CD8-positive, alpha-beta memory T cell (primary cell): Measurements from ENCODE around the gene TPD52L2. TPM values are rescaled to one million over a fixed set of nuclear protein-coding genes. Genes with fewer than 3 reads are reported as not detected.

Source experiments
- CTCF ChIA-PET: fragments of 350-600 bp; sonication (Branson Sonifier 250); formaldehyde crosslinking; loops from one replicate; lab custom pipeline; 2021; ENCODE audit warnings: antibody characterized with exemption; lab: Charles Lee
- POLR2A ChIA-PET: fragments of 350-600 bp; sonication (Branson Sonifier 250); formaldehyde crosslinking; loops from one replicate; lab custom pipeline; 2021; ENCODE audit warnings: antibody characterized with exemption; lab: Charles Lee
- DNase-seq, 5 donors: peaks; one replicate each; pipeline versions ENCODE4 v3.0.0 to v3.0.0-alpha.2; 2020 to 2022; ENCODE audit warnings: mixed read lengths in 1 of 5
- H3K27ac ChIP-seq: one replicate; pipeline ENCODE4 v1.7.0; 2013; ENCODE audit warnings: low read depth, mild to moderate bottlenecking, low read length, moderate library complexity
- H3K27me3 ChIP-seq: 2 replicates; pipeline ENCODE4 v1.7.0; 2013; ENCODE audit warnings: low read length, mild to moderate bottlenecking; ENCODE audit not compliant: insufficient read depth, poor library complexity, severe bottlenecking
- H3K36me3 ChIP-seq: 2 replicates; pipeline ENCODE4 v1.7.0; 2013; ENCODE audit warnings: mild to moderate bottlenecking, low read length, moderate library complexity; ENCODE audit not compliant: insufficient read depth
- H3K4me1 ChIP-seq: 2 replicates; pipeline ENCODE4 v1.7.0; 2013; ENCODE audit warnings: mild to moderate bottlenecking, low read length, moderate library complexity; ENCODE audit not compliant: insufficient read depth
- H3K4me3 ChIP-seq: 2 replicates; pipeline ENCODE4 v1.7.0; 2013; ENCODE audit warnings: mild to moderate bottlenecking, low read length
- H3K9me3 ChIP-seq: 2 replicates; pipeline ENCODE4 v1.7.0; 2013; ENCODE audit warnings: mild to moderate bottlenecking, low read length
- H3K27ac Mint-ChIP-seq, 8 donors: one replicate each; pipeline ENCODE4 v1.8.0; 2020 to 2021; ENCODE audit warnings: mixed read lengths in 8 of 8, mild to moderate bottlenecking in 6 of 8, inconsistent platforms in 3 of 8, moderate library complexity in 3 of 8
- H3K27me3 Mint-ChIP-seq, 2 donors: one replicate each; pipeline ENCODE4 v1.8.0; 2020 to 2021; ENCODE audit warnings: mixed read lengths in 2 of 2, mild to moderate bottlenecking in 1 of 2, moderate library complexity in 1 of 2
- H3K36me3 Mint-ChIP-seq, 3 donors: one replicate each; pipeline ENCODE4 v1.8.0; 2020 to 2021; ENCODE audit warnings: mixed read lengths in 3 of 3, inconsistent platforms in 1 of 3, mild to moderate bottlenecking in 1 of 3
- H3K4me1 Mint-ChIP-seq, 3 donors: one replicate each; pipeline ENCODE4 v1.8.0; 2020 to 2021; ENCODE audit warnings: mixed read lengths in 3 of 3, inconsistent platforms in 1 of 3, mild to moderate bottlenecking in 1 of 3
- H3K4me3 Mint-ChIP-seq, 7 donors: one replicate each; pipeline ENCODE4 v1.8.0; 2020 to 2021; ENCODE audit warnings: mixed read lengths in 7 of 7, mild to moderate bottlenecking in 6 of 7, moderate library complexity in 4 of 7, inconsistent platforms in 2 of 7
- H3K9me3 Mint-ChIP-seq, 5 donors: one replicate each; pipeline ENCODE4 v1.8.0; 2020 to 2022; ENCODE audit warnings: mixed read lengths in 5 of 5, mild to moderate bottlenecking in 3 of 5, moderate library complexity in 2 of 5, inconsistent platforms in 1 of 5
- polyA plus RNA-seq: library from polyadenylated mRNA; unstranded; fragments of 300-500 nt; fragmentation: Illumina TruSeq; gene quantifications from one replicate; pipeline ENCODE4 v1.2.3, GENCODE V29; 2021
- total RNA-seq, 2 experiments: library from RNA; stranded (reverse); gene quantifications; one replicate each; pipeline ENCODE4 v1.2.3, GENCODE V29; 2021

The TPD52L2 gene
- total RNA-seq (10 to 100 TPM; 60.0 to 64.4 TPM), polyA plus RNA-seq (72.1 TPM)

DNA sequence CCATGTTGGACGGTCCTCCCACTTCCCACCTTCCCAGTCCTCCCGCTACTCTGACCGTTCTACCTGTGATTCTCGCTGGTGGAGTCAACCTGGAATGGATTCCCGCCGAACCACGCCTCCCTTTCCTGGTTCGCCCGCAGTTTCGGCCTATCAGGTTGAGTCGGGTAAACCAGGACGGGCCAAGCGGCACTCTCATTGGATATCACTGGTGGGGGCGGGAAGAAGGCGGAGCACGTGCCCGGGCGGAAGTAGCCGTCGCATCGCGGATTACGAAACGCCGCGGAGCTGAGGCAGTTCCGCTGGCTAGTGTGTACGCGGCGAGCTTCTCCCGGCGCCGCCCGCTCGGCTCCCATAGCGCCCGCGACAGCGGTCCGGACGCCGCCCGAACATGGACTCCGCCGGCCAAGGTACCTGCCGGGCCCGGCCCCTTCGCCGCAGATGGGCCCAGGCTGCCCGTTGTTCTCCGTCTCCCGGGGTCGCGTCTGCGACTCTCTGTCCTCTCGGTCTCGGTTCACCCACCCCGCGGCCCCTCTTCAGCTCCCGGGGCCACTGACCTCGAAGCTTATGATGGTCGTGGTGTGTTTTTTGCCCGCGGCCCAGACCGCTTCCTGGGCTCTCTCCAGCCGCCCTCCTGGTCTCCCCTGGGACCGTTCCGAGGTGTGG, at the start of gene TPD52L2:
TSS of gene TPD52L2 (plus strand) at position 293 of the 663 bp plus-strand sequence. CDS start at position 389, 96 bp downstream.
- Histone ChIP-seq H3K9me3 (no peaks in the 10 kb centered on the region), H3K4me1 (peaks cover 21% of the 10 kb centered on the region), H3K27ac (peak within 1 kb of the TSS; percentile 80), H3K36me3 (peaks cover 15% of the 10 kb centered on the region), H3K4me3 (peak within 1 kb of the TSS; percentile 79), H3K27me3 (no peaks in the 10 kb centered on the region)
- Mint-ChIP-seq H3K27me3 (no peaks in the 10 kb centered on the region), H3K36me3 (peaks cover 1 to 49% (median 5%) of the 10 kb centered on the region in 3 donors), H3K9me3 (no peaks in the 10 kb centered on the region), H3K4me1 (peaks cover 19 to 38% (median 32%) of the 10 kb centered on the region in 3 donors), H3K27ac (peak within 1 kb of the TSS; percentile 90 to 99 (median 96)), H3K4me3 (peak within 1 kb of the TSS; percentile 92 to 99 (median 95))
- ChIA-PET POLR2A (interaction anchor here (0.6 to 2.0 kb wide), 14 partner anchors 22 to 344 kb away, joined by 3 to 10 read pairs (median 4); partner anchors contain the start of genes ARFRP1, GMEB2, LIME1 and PPDPF), CTCF (interaction anchor here (0.8 to 3.1 kb wide), 23 partner anchors 11 to 368 kb away, joined by 3 to 28 read pairs (median 5); partner anchors contain the start of genes ARFRP1, DNAJC5, LIME1 and PPDPF)
- DNase-seq = peak; percentile 96 to 98 (median 96)

DNA sequence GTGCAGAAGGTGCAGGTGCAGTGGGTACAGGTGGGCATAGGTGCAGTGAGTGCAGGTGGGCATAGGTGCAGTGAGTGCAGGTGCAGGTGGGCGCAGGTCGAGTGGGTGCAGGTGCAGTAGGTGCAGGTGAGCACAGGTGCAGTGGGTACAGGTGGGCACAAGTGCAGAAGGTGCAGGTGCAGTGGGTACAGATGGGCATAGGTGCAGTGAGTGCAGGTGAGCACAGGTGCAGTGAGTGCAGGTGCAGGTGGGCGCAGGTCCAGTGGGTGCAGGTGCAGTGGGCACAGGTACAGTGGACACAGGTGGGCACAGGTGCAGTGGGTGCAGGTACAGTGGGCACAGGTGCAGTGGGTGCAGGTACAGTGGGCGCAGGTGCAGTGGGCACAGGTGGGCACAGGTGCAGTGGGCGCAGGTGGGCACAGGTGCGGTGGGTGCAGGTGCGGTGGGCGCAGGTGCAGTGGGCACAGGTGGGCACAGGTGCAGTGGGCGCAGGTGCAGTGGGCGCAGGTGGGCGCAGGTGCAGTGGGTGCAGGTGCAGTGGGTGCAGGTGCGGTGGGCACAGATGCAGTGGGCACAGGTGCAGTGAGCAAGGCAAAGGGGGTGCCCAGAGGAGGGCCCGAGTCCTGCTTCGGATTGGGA, 49.3 kb upstream of the TPD52L2 start:
- no peak overlapping the region for H3K27ac ChIP-seq
- H3K9me3 ChIP-seq = no peaks in the 10 kb centered on the region
- no peaks in the 10 kb centered on the region for H3K4me1 ChIP-seq
- no peak overlapping the region for H3K4me3 ChIP-seq
- DNase-seq = no peak
- H3K36me3 Mint-ChIP-seq = no peaks in the 10 kb centered on the region
- H3K27me3 ChIP-seq = no peaks in the 10 kb centered on the region
- no peaks in the 10 kb centered on the region for H3K36me3 ChIP-seq
- H3K27me3 Mint-ChIP-seq = peaks cover 8 to 15% of the 10 kb centered on the region in 2 donors
- ChIA-PET POLR2A (no interaction called here), CTCF (no interaction called here)
- H3K9me3 Mint-ChIP-seq = no peaks in the 10 kb centered on the region
- peaks cover 0 to 4% (median 2%) of the 10 kb centered on the region in 3 donors for H3K4me1 Mint-ChIP-seq
- H3K4me3 Mint-ChIP-seq = no peak overlapping the region
- H3K27ac Mint-ChIP-seq = no peak overlapping the region

DNA sequence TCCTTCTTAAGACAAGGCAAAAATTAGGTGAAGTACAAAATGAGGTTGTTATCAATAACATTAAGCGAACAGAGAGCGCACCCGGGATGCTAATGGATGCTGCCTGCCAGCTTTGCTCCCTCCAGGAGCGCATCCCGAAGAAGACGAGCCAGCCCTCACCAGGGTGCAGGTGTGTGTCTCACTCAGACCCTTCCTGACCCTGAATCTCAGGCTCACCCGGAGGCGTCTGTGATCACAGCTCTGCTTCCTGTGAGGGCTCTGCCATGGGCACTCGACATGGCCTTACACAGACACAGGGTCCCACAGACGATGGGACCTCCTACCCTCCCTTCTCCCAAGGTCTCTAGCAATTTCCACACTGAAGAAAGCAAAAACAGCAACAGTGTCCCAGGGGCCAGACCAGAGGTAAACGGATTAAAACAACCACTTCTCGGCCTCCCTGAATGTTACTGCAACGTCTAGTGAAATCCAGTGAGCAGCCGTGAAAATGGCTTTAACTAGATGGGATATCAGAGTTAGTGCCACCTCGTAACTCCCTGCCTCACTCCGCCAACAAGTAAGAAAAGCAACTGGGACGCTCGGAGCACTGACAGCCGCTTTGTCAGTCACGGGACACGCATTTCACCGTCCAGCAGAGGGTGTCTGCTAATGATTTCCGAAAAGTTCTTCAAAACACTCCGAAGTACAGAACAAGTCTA, 45.7 kb upstream of the TPD52L2 start:
- no peak for DNase-seq
- H3K4me3 Mint-ChIP-seq = peak overlapping the region in 5 of 7 donors; percentile 32 to 78 (median 61)
- H3K27ac Mint-ChIP-seq = peak overlapping the region in 3 of 8 donors; percentile 17 to 73 (median 45)
- no peaks in the 10 kb centered on the region for H3K36me3 Mint-ChIP-seq
- Histone ChIP-seq H3K9me3 (no peaks in the 10 kb centered on the region), H3K27me3 (no peaks in the 10 kb centered on the region), H3K27ac (peak overlapping the region; percentile 38), H3K4me3 (no peak overlapping the region), H3K4me1 (no peaks in the 10 kb centered on the region), H3K36me3 (no peaks in the 10 kb centered on the region)
- POLR2A ChIA-PET = no interaction called here
- H3K9me3 Mint-ChIP-seq = no peaks in the 10 kb centered on the region
- peaks cover 0 to 4% (median 2%) of the 10 kb centered on the region in 3 donors for H3K4me1 Mint-ChIP-seq
- peaks cover 22 to 24% of the 10 kb centered on the region in 2 donors for H3K27me3 Mint-ChIP-seq
- CTCF ChIA-PET = no interaction called here

DNA sequence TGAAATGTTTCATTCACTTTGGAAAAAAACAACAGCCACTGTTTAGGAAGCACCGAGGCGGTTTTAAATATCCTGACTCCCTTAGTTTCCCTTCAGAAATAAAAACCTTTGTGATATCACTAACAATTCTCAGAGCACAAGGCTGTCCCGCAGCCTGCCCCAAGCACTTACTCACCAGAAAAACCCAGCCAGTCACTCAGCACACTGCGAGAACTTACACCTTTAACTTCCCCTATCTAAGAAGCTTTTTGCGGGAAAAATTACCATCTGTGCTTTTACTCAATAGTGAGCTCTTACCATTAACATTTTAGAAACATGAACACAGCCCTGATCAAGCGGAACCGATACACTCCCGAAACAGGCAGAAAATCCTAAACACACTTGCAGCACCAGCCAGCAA, 43.3 kb upstream of the TPD52L2 start:
- no peak for DNase-seq
- Mint-ChIP-seq H3K9me3 (no peaks in the 10 kb centered on the region), H3K4me1 (peaks cover 0 to 4% (median 2%) of the 10 kb centered on the region in 3 donors), H3K36me3 (no peaks in the 10 kb centered on the region), H3K4me3 (no peak overlapping the region), H3K27me3 (peaks cover 35 to 38% of the 10 kb centered on the region in 2 donors), H3K27ac (no peak overlapping the region)
- Histone ChIP-seq H3K4me3 (no peak overlapping the region), H3K9me3 (no peaks in the 10 kb centered on the region), H3K27ac (no peak overlapping the region), H3K27me3 (no peaks in the 10 kb centered on the region), H3K36me3 (no peaks in the 10 kb centered on the region), H3K4me1 (no peaks in the 10 kb centered on the region)
- ChIA-PET CTCF (no interaction called here), POLR2A (no interaction called here)

DNA sequence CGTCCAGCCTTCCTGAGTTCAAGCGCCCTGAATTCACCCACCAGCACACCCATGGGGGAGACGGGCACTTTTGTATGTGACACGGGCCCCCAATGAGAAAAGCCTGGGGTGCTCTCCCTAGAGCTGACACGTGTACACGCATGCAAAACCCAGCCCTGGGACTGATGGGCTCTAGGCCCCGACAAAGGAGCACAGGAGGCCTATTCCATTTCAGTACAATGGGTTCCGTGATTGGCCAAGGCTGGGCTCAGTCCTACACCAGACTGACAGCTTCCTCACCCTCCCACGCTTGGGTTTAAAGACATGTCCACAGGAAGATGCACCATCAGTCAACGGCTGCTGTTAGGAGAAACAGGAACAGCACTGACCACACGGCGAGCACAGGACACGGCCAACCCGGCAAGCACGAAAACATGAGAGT, 42.8 kb upstream of the TPD52L2 start:
- ChIA-PET POLR2A (no interaction called here), CTCF (no interaction called here)
- Histone ChIP-seq H3K27me3 (no peaks in the 10 kb centered on the region), H3K36me3 (no peaks in the 10 kb centered on the region), H3K4me1 (no peaks in the 10 kb centered on the region), H3K9me3 (no peaks in the 10 kb centered on the region), H3K27ac (no peak overlapping the region), H3K4me3 (no peak overlapping the region)
- Mint-ChIP-seq H3K27me3 (peaks cover 36 to 42% of the 10 kb centered on the region in 2 donors), H3K27ac (no peak overlapping the region), H3K9me3 (no peaks in the 10 kb centered on the region), H3K4me1 (peaks cover 0 to 4% (median 2%) of the 10 kb centered on the region in 3 donors), H3K4me3 (no peak overlapping the region), H3K36me3 (no peaks in the 10 kb centered on the region)
- no peak for DNase-seq

DNA sequence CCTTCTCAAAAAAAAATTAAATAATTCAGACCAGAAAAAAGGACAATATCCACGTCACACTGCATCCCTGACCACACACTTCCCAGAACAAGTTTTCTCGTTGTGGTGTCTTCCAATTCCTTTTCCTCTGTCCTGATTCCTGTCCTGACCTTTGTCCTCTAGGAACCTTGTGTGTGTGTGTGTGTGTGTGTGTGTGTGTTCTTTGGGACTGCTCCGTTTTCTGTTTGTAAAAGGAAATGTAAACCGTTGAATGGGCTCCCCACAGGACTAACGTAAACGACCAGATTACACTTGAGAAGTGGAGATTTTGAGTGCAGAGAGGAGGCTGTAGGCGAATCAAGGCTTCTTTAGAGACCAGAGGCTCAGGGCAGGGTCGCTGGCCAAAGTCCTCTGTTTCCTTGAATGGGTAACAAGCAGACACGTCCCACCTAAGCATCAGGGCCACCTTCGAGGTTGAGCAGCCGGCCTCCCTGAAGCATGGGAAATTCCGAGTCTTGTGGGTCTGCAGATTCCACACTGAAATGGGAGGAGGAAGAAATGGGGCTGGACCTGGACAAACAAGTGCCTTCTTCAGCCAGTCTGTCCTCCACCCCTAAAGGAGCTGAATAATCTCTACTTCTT, 41.3 kb upstream of the TPD52L2 start:
- CTCF ChIA-PET = no interaction called here
- POLR2A ChIA-PET = no interaction called here

DNA sequence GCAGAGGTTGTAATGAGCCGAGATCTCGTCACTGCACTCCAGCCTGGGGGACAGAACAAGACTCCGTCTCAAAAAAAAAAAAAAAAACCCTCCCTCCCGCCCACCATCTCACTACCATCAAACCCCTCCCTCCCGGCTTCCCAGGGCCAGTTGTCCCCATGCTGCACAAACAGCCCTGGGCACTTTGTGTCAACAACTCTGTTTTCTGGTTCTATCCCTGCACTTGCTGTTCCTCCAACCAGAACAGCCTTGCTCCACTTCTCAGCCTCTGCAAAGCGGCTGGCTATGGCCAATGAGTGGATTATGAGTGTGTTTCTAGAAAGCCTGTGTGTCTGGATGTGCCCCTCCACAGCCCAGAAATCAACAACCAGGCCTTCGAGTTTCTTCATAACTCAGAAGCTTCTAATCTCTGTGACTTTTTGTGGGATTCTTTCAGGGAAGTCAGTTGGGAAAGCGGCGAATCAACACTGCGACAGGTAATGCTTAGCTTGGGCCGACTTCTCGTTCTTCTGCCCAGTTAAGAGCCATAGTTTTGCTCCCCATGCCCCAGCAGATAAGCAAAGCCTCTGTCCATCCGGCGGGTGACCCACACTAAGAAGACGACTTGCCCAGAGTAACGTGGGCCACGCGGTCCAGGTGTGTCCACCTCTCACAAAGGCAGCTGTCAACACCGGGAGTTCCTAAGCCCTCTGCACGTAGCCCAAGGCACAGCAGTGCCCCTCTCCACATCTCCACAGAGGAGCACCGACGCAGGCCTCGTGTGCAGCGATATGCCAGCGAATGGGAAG, 39.5 kb upstream of the TPD52L2 start:
- POLR2A ChIA-PET = no interaction called here
- Mint-ChIP-seq H3K27ac (no peak overlapping the region), H3K27me3 (peaks cover 45 to 63% of the 10 kb centered on the region in 2 donors), H3K4me1 (peaks cover 10% of the 10 kb centered on the region in 3 donors), H3K9me3 (peaks cover 0 to 3% (median 0%) of the 10 kb centered on the region in 5 donors), H3K4me3 (no peak overlapping the region), H3K36me3 (peaks cover 0 to 6% (median 1%) of the 10 kb centered on the region in 3 donors)
- CTCF ChIA-PET = no interaction called here
- H3K27ac ChIP-seq = no peak overlapping the region
- no peaks in the 10 kb centered on the region for H3K36me3 ChIP-seq
- DNase-seq = no peak
- peaks cover 9% of the 10 kb centered on the region for H3K4me1 ChIP-seq
- H3K27me3 ChIP-seq = peaks cover 24% of the 10 kb centered on the region
- H3K9me3 ChIP-seq = no peaks in the 10 kb centered on the region
- H3K4me3 ChIP-seq = no peak overlapping the region

More for the DNA sequence above, 41.3 kb upstream of the TPD52L2 start:
- H3K4me3 Mint-ChIP-seq = no peak overlapping the region
- peaks cover 0 to 4% (median 2%) of the 10 kb centered on the region in 3 donors for H3K4me1 Mint-ChIP-seq
- H3K27ac Mint-ChIP-seq = peak overlapping the region in 1 of 8 donors; percentile 32
- Histone ChIP-seq H3K27ac (no peak overlapping the region), H3K4me1 (no peaks in the 10 kb centered on the region), H3K4me3 (no peak overlapping the region), H3K27me3 (peaks cover 11% of the 10 kb centered on the region), H3K9me3 (no peaks in the 10 kb centered on the region), H3K36me3 (no peaks in the 10 kb centered on the region)
- DNase-seq = no peak
- peaks cover 43 to 52% of the 10 kb centered on the region in 2 donors for H3K27me3 Mint-ChIP-seq
- H3K9me3 Mint-ChIP-seq = no peaks in the 10 kb centered on the region
- no peaks in the 10 kb centered on the region for H3K36me3 Mint-ChIP-seq
